HG02981 (cell line): Measurements from ENCODE around the gene LSP1.

Experiments
- ATAC-seq: cut with Tn5 transposase; IDR thresholded peaks from one replicate; pipeline ENCODE4 v1.9.1; 2021; ENCODE audit warnings: mild to moderate bottlenecking, moderate library complexity; ENCODE audit not compliant: unreplicated experiment

LSP1 gene

GRCh38 chr11:1888347-1888753, 35.5 kb downstream of the LSP1 start:
- ATAC-seq = no peak

- ATAC-seq = no peak
Observed at GRCh38 chr11:1888811-1889210, 35.9 kb downstream of the LSP1 start.

GRCh38 chr11:1889224-1889930, 36.5 kb downstream of the LSP1 start:
- no peak for ATAC-seq

GRCh38 chr11:1889941-1890855, 37.3 kb downstream of the LSP1 start:
- no peak for ATAC-seq

- no peak for ATAC-seq
Observed at GRCh38 chr11:1890856-1891830, 38.3 kb downstream of the LSP1 start.

- ATAC-seq = no peak
Observed at GRCh38 chr11:1891831-1892115, 38.9 kb downstream of the LSP1 start, which contains the start of gene PRR33. Gene PRR33 (minus strand): TSS chr11:1891895. CDS start chr11:1890584, 1,311 bp downstream.

- ATAC-seq = no peak
Observed at GRCh38 chr11:1892116-1892515, 39.2 kb downstream of the LSP1 start.

GRCh38 chr11:1892558-1892957, 39.7 kb downstream of the LSP1 start:
- ATAC-seq = no peak

GRCh38 chr11:1893581-1894359, 40.9 kb downstream of the LSP1 start:
- no peak for ATAC-seq

- ATAC-seq = no peak
Observed at GRCh38 chr11:1894759-1895158, 41.9 kb downstream of the LSP1 start.

GRCh38 chr11:1896468-1896867, 43.6 kb downstream of the LSP1 start:
- no peak for ATAC-seq

- ATAC-seq = no peak
Observed at GRCh38 chr11:1896923-1897322, 44.0 kb downstream of the LSP1 start.

- ATAC-seq = no peak
Observed at GRCh38 chr11:1899090-1899489, 46.2 kb downstream of the LSP1 start.

- no peak for ATAC-seq
Observed at GRCh38 chr11:1899686-1900085, 46.8 kb downstream of the LSP1 start.

- no peak for ATAC-seq
Observed at GRCh38 chr11:1906181-1906580, 53.3 kb downstream of the LSP1 start.

- ATAC-seq = no peak
Observed at GRCh38 chr11:1906611-1907423, 53.9 kb downstream of the LSP1 start.

GRCh38 chr11:1908618-1909017, 55.7 kb downstream of the LSP1 start:
- ATAC-seq = no peak

- ATAC-seq = no peak
Observed at GRCh38 chr11:1909524-1909923, 56.6 kb downstream of the LSP1 start.

- no peak for ATAC-seq
Observed at GRCh38 chr11:1912289-1912878, 59.5 kb downstream of the LSP1 start.
